Prostate gland (tissue), 2 donors: ENCODE measurements around the gene TMEM114. TPM values are rescaled to one million over a fixed set of nuclear protein-coding genes. Genes with fewer than 3 reads are reported as not detected.

Experiments
- total RNA-seq, 2 donors: library from RNA; depleted of rRNA; stranded (reverse); fragments of >200 nt; gene quantifications; one replicate each; pipeline ENCODE4 v1.1.0, GENCODE V29; 2016

The TMEM114 gene
- total RNA-seq, 2 donors from 2014 or later, result not detected

Other genes with a start within 250 kb of the TMEM114 start
- 10 to 100 TPM; 16.3 to 56.6 TPM for gene METTL22, start 31.2 kb upstream of the TMEM114 start, total RNA-seq
- gene ABAT, start 84.1 kb upstream of the TMEM114 start, total RNA-seq, result 10 to 100 TPM; 67.4 to 74.7 TPM
- gene TMEM186, start 207.1 kb upstream of the TMEM114 start, total RNA-seq, result 10 to 100 TPM in 1 of 2 donors, 1 to 10 TPM in 1; 7.2 to 10.1 TPM
- gene PMM2, start 207.3 kb upstream of the TMEM114 start, total RNA-seq, result 10 to 100 TPM; 30.6 to 39.2 TPM